GM12878 (cell line): ENCODE results near the gene ZNF17. TPM values are rescaled to one million over a fixed set of nuclear protein-coding genes. Genes with fewer than 3 reads are reported as not detected.

Experiments used
- ATAC-seq: fragments of 200-7000 bp; cut with Tn5 transposase; 3 replicates; pipeline ENCODE4 v1.9.1; 2020; ENCODE audit warnings: mild to moderate bottlenecking, moderate library complexity
- BruUV-seq: library from RNA; stranded (reverse); fragments of 400-500 nt; replicated peaks from 2 replicates; lab custom pipeline; 2021; lab: Mats Ljungman, UMichigan
- CTCF ChIA-PET: fragments of 300-600 bp; sonication (Branson Sonifier 250); formaldehyde crosslinking; extraction: SDS; loops from one replicate; lab custom pipeline; 2021; ENCODE audit warnings: inconsistent platforms; lab: Yijun Ruan, JAX
- POLR2A ChIA-PET: fragments of 350-600 bp; formaldehyde crosslinking; extraction: SDS; loops from one replicate; lab custom pipeline; 2021; ENCODE audit warnings: inconsistent platforms; lab: Charles Lee
- RAD21 ChIA-PET: fragments of 300-600 bp; sonication (Branson Sonifier 250); formaldehyde crosslinking; loops from one replicate; lab custom pipeline; 2023; ENCODE audit warnings: antibody characterized with exemption; ENCODE audit not compliant: unreplicated experiment; lab: Charles Lee
- SMC1A ChIA-PET: fragments of 300-600 bp; sonication (Branson Sonifier 250); formaldehyde crosslinking; loops from one replicate; lab custom pipeline; 2023; ENCODE audit not compliant: unreplicated experiment, uncharacterized antibody; lab: Charles Lee
- DNase-seq: peaks from one replicate; pipeline ENCODE4 v3.0.0-alpha.2; 2011; ENCODE audit warnings: low read depth, low spot score
- FAIRE-seq: peaks from 3 replicates; lab custom pipeline; 2011; peaks lifted over from hg19 to GRCh38; lab: Jason Lieb, UNC
- H2AFZ ChIP-seq: 2 replicates; pipeline ENCODE4 v1.6.0; 2011; ENCODE audit warnings: low read depth, low read length, control low read depth; ENCODE audit not compliant: control insufficient read depth
- H3K27ac ChIP-seq: 2 replicates; pipeline ENCODE4 v1.5.1; 2011; ENCODE audit warnings: control low read depth; ENCODE audit not compliant: control insufficient read depth, insufficient read depth
- H3K27me3 ChIP-seq, 2 experiments: replicated peaks in 1 of 2; 2 replicates each; pipeline versions ENCODE4 v1.6.0 to v1.6.1; 2011; ENCODE audit warnings: low read length in 1 of 2; ENCODE audit not compliant: control insufficient read depth in 2 of 2, insufficient read depth in 2 of 2
- H3K36me3 ChIP-seq, 2 experiments: 2 replicates each; pipeline ENCODE4 v1.5.1; 2011; ENCODE audit warnings: low read length in 1 of 2; ENCODE audit not compliant: control insufficient read depth in 2 of 2, insufficient read depth in 2 of 2
- H3K4me1 ChIP-seq: 2 replicates; pipeline ENCODE4 v1.6.1; 2011; ENCODE audit warnings: mild to moderate bottlenecking, low read length, moderate library complexity, mixed read lengths; ENCODE audit not compliant: control insufficient read depth, insufficient read depth
- H3K4me2 ChIP-seq: 2 replicates; pipeline ENCODE4 v1.6.0; 2011; ENCODE audit warnings: control low read depth; ENCODE audit not compliant: control insufficient read depth, insufficient read depth
- H3K4me3 ChIP-seq: fragments of 200-600 bp; sonication (generic); 2 replicates; pipeline ENCODE4 v1.5.1; 2016
- H3K79me2 ChIP-seq: 2 replicates; pipeline ENCODE4 v1.6.0; 2011; ENCODE audit warnings: low read length; ENCODE audit not compliant: control insufficient read depth, insufficient read depth
- H3K9ac ChIP-seq: 2 replicates; pipeline ENCODE4 v1.8.0; 2011; ENCODE audit warnings: low read length, control low read depth, mixed read lengths; ENCODE audit not compliant: control insufficient read depth, insufficient read depth
- H3K9me3 ChIP-seq: replicated peaks from 3 replicates; pipeline ENCODE4 v1.5.1; 2011; ENCODE audit warnings: mild to moderate bottlenecking, low read length; ENCODE audit not compliant: control insufficient read depth, insufficient read depth
- H4K20me1 ChIP-seq: 2 replicates; pipeline ENCODE4 v1.6.0; 2011; ENCODE audit not compliant: control insufficient read depth, insufficient read depth
- BCL11A ChIP-seq: IDR thresholded peaks from 2 replicates; pipeline ENCODE4 v1.6.1; 2011; ENCODE audit warnings: low read depth, low read length
- BRCA1 ChIP-seq: IDR thresholded peaks from 2 replicates; pipeline ENCODE4 v1.6.1; 2011; ENCODE audit warnings: low read depth, low read length, improper control_type of control experiment
- FOS ChIP-seq: IDR thresholded peaks from 3 replicates; pipeline ENCODE4 v1.6.1; 2011; ENCODE audit warnings: borderline replicate concordance; ENCODE audit not compliant: insufficient read length; ENCODE audit errors: extremely low read depth
- HCFC1 ChIP-seq: fragments of 150-350 bp; IDR thresholded peaks from 2 replicates; pipeline ENCODE4 v1.6.1; 2014; ENCODE audit warnings: low read length
- IKZF1 ChIP-seq: fragments of 450-650 bp; conservative IDR thresholded peaks from 2 replicates; pipeline ENCODE4 v1.6.1; 2017; ENCODE audit warnings: antibody characterized with exemption, mild to moderate bottlenecking
- IRF4 ChIP-seq: IDR thresholded peaks from 2 replicates; pipeline ENCODE4 v1.6.1; 2011; ENCODE audit warnings: low read depth, low read length
- MLLT1 ChIP-seq: fragments of 450-650 bp; IDR thresholded peaks from 2 replicates; pipeline ENCODE4 v1.6.1; 2016; ENCODE audit warnings: mild to moderate bottlenecking
- MTA3 ChIP-seq: IDR thresholded peaks from 2 replicates; pipeline ENCODE4 v1.6.1; 2012; ENCODE audit warnings: low read length, inconsistent platforms, borderline replicate concordance
- PAX5 ChIP-seq: IDR thresholded peaks from 2 replicates; pipeline ENCODE4 v1.6.1; 2011; ENCODE audit warnings: low read depth, low read length, borderline replicate concordance
- PML ChIP-seq: IDR thresholded peaks from 2 replicates; pipeline ENCODE4 v1.6.1; 2012; ENCODE audit warnings: low read length, inconsistent platforms
- RAD21 ChIP-seq: IDR thresholded peaks from 2 replicates; pipeline ENCODE4 v1.6.1; 2011; ENCODE audit warnings: mild to moderate bottlenecking, low read depth, low read length, moderate library complexity; ENCODE audit not compliant: insufficient read depth
- RELA ChIP-seq: fragments of 450-650 bp; IDR thresholded peaks from 2 replicates; pipeline ENCODE4 v1.8.0; 2014; ENCODE audit warnings: borderline replicate concordance; ENCODE audit not compliant: partially characterized antibody
- RUNX3 ChIP-seq: IDR thresholded peaks from 2 replicates; pipeline ENCODE4 v1.6.1; 2012; ENCODE audit warnings: low read length, inconsistent platforms
- SMARCA5 ChIP-seq: fragments of 450-650 bp; IDR thresholded peaks from 2 replicates; pipeline ENCODE4 v1.6.1; 2017; ENCODE audit warnings: mild to moderate bottlenecking
- SMC3 ChIP-seq: IDR thresholded peaks from 2 replicates; pipeline ENCODE4 v1.6.1; 2011; ENCODE audit warnings: low read length, improper control_type of control experiment, borderline replicate concordance
- STAT3 ChIP-seq: IDR thresholded peaks from 2 replicates; pipeline ENCODE4 v1.6.1; 2011; ENCODE audit warnings: low read depth, low read length, improper control_type of control experiment
- SUZ12 ChIP-seq: fragments of 200-600 bp; sonication (generic); IDR thresholded peaks from one replicate; pipeline ENCODE4 v1.6.1; 2018; ENCODE audit warnings: antibody characterized with exemption, mild to moderate bottlenecking; ENCODE audit not compliant: unreplicated experiment
- USF1 ChIP-seq: IDR thresholded peaks from 2 replicates; pipeline ENCODE4 v1.6.1; 2011; ENCODE audit warnings: borderline replicate concordance, low read depth, mild to moderate bottlenecking, moderate library complexity, mixed read lengths, low read length; ENCODE audit not compliant: insufficient read depth; ENCODE audit errors: extremely low read length
- YY1 ChIP-seq: IDR thresholded peaks from 2 replicates; pipeline ENCODE4 v1.6.1; 2011; ENCODE audit warnings: low read depth, mild to moderate bottlenecking, low read length
- WGBS: methylation state at CpG from one replicate; pipeline ENCODE4 v1.1.6; 2016; ENCODE audit warnings: low lambda C conversion rate; ENCODE audit not compliant: insufficient replicate concordance, insufficient coverage; ENCODE audit errors: missing lambda C conversion rate; 5-methylcytosine and 5-hydroxymethylcytosine counted together
- in situ Hi-C: fragments of 300-500 bp; cut with MboI; formaldehyde crosslinking; loops from 9 replicates; pipeline ENCODE4 v1.14.3; 2018; ENCODE audit warnings: mixed read lengths
- intact Hi-C: fragments of 100-400 bp; cut with micrococcal nuclease; formaldehyde crosslinking; loops from one replicate; pipeline ENCODE4 v1.14.2; 2022; ENCODE audit not compliant: unreplicated experiment
- polyA plus RNA-seq, 11 experiments: library from polyadenylated mRNA; depleted of rRNA in 4 of 11; unstranded in 6 of 11; stranded (reverse) in 5 of 11; fragments of >200 nt; fragmentation: Nextera tagmentation in 4 of 11; fragmentation: Illumina TruSeq in 1 of 11; extraction: Ambion mirVana in 4 of 11; extraction: Trizol in 1 of 11; gene quantifications; 1 replicate in 1 of 11; 2 replicates in 10 of 11; pipeline versions ENCODE4 v1.2.1 to v1.2.3, GENCODE V29; 2011 to 2016; ENCODE audit warnings: inconsistent platforms in 2 of 11, missing spikeins in 2 of 11, low read depth in 1 of 11
- total RNA-seq, 4 experiments: library from RNA; depleted of rRNA in 3 of 4; stranded (reverse); fragments of >200 nt in 3 of 4; fragmentation: Illumina TruSeq in 1 of 4; extraction: Trizol in 1 of 4; gene quantifications; 2 replicates each; pipeline versions ENCODE4 v1.2.1 to v1.2.3, GENCODE V29; 2013 to 2021

ZNF17 gene
- total and polyA plus RNA-seq, 10 of the 15 experiments (the other 5 are each of a cell fraction or from before 2014, with no cell fraction given): 4.4 to 11.3 (median 7.8) TPM

GRCh38 chr19:57403737-57404563 is 7.0 kb upstream of the ZNF17 start (continued):
- TF ChIP-seq USF1 (no peak), PML (no peak), STAT3 (no peak), FOS (no peak), BCL11A (no peak), HCFC1 (no peak), IKZF1 (no peak)

- H3K36me3 ChIP-seq: 0 out of 4 replicates have a peak, but pooled peaks cover 0 to 3% of the 10 kb centered on the region in 2 experiments
- no peak overlapping the region for H3K27ac ChIP-seq
- FAIRE-seq: no peak
- H3K4me2 ChIP-seq: no peak overlapping the region
- WGBS: under 1% methylated on average over 8 of the region's 8 CpGs
- no peaks in the 10 kb centered on the region for H3K27me3 ChIP-seq
- H3K79me2 ChIP-seq: peaks cover 4% of the 10 kb centered on the region
- ChIA-PET SMC1A (interaction anchor here (0.6 to 2.0 kb wide), 4 partner anchors 12 to 412 kb away, joined by 3 to 9 read pairs (median 4); partner anchors contain the start of gene ZNF548), CTCF (interaction anchor here (0.6 to 3.1 kb wide), 15 partner anchors 9 to 497 kb away, joined by 3 to 8 read pairs (median 4); partner anchors contain the start of genes TRAPPC2B, ZIM3, ZNF304 and ZNF547), RAD21 (no interaction called here), POLR2A (no interaction called here)
- intact Hi-C loops: loop anchor here (2.0 to 10.0 kb wide), 2 partner anchors 172 to 478 kb away; partner anchors contain the start of genes ZNF416 and ZNF814
- no peaks in the 10 kb centered on the region; the same call in 1 of the 3 replicates for H3K9me3 ChIP-seq
- H3K4me3 ChIP-seq: no peak overlapping the region
- in situ Hi-C loops: no loop called here
- BruUV-seq: no TSS peak
- ATAC-seq: peak; percentile 85
- no peak overlapping the region for H3K9ac ChIP-seq
- no peaks in the 10 kb centered on the region for H3K4me1 ChIP-seq
- peak; percentile 17 for DNase-seq
- H4K20me1 ChIP-seq: no peaks in the 10 kb centered on the region
- H2AFZ ChIP-seq: no peak overlapping the region; the same call in 1 of the 2 replicates
- peak; percentile 25 for TF ChIP-seq RELA
- TF ChIP-seq MTA3: no peak
- TF ChIP-seq IRF4: 0 out of 2 replicates have a peak, but pooled peaks have one; percentile 11
- TF ChIP-seq RUNX3: peak; percentile 56
- no peak for TF ChIP-seq BRCA1
- TF ChIP-seq MLLT1: 0 out of 2 replicates have a peak, but pooled peaks have one; percentile 31
- TF ChIP-seq USF1: no peak
- peak; percentile 64; the same call in 1 of the 2 replicates for TF ChIP-seq SMARCA5
- TF ChIP-seq RAD21: peak; percentile 86
- TF ChIP-seq YY1: peak; percentile 71; the same call in 1 of the 2 replicates
- TF ChIP-seq SUZ12: no peak
- no peak for TF ChIP-seq HCFC1
- TF ChIP-seq PAX5: 0 out of 2 replicates have a peak, but pooled peaks have one; percentile 24
- peak; percentile 79 for TF ChIP-seq SMC3
These were observed 4.3 kb upstream of the ZNF17 start for GRCh38 chr19:57406516-57407123.
